ENCODE results near the gene LSS.

Gene LSS

DNA sequence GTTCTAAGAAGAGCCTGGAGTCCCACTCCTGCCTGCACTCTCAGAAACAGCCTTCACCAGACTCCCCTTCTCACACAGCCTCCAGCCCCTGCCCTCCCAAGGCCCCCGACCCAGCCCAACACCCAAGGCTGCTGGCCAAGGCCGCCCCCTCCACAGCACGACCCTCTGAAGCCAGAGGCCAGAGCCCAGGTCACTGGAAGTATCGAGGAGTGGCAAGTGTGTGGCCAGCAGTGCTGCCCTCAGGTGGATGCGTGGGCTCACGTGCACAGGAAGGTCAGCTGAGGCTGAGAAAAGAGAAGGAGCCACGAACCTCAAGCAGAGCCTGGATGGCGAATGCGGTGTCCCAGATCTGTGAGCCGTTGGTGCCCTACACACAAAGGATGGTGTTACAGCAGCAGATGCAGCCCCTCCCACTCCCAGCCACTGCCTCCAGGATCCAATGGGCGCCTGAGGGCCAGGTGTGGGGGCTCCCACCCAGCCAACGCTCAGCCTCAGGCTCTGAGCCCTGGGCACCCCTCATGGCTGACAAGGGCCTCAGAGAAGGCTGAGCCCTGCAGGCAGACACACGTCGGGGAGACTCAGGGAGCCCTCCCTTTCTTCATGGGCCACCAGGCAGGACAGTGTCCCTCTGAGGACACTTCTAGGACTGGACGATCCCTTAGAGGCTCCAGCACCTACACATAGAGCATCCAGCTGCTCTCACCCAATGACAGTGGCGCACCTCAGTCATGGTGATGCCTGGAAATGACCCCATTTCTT lies 18.0 kb downstream of the LSS start:
- Histone ChIP-seq H3K36me3 (ENCODE audit: control insufficient read depth, insufficient read depth, low read length) (peaks cover 90% of the 10 kb centered on the region), H3K9ac (ENCODE audit: low read length) (no peak overlapping the region), H3K27ac (ENCODE audit: low read depth, low read length) (no peak overlapping the region), H3K27me3 (ENCODE audit: control insufficient read depth, insufficient read depth, low read length) (no peaks in the 10 kb centered on the region), H3K4me3 (ENCODE audit: low read depth, low read length) (no peak overlapping the region), H3K4me1 (ENCODE audit: control insufficient read depth, insufficient read depth, low read length) (no peaks in the 10 kb centered on the region), H3K9me3 (ENCODE audit: control insufficient read depth, insufficient read depth, low read depth, low read length) (no peaks in the 10 kb centered on the region)

DNA sequence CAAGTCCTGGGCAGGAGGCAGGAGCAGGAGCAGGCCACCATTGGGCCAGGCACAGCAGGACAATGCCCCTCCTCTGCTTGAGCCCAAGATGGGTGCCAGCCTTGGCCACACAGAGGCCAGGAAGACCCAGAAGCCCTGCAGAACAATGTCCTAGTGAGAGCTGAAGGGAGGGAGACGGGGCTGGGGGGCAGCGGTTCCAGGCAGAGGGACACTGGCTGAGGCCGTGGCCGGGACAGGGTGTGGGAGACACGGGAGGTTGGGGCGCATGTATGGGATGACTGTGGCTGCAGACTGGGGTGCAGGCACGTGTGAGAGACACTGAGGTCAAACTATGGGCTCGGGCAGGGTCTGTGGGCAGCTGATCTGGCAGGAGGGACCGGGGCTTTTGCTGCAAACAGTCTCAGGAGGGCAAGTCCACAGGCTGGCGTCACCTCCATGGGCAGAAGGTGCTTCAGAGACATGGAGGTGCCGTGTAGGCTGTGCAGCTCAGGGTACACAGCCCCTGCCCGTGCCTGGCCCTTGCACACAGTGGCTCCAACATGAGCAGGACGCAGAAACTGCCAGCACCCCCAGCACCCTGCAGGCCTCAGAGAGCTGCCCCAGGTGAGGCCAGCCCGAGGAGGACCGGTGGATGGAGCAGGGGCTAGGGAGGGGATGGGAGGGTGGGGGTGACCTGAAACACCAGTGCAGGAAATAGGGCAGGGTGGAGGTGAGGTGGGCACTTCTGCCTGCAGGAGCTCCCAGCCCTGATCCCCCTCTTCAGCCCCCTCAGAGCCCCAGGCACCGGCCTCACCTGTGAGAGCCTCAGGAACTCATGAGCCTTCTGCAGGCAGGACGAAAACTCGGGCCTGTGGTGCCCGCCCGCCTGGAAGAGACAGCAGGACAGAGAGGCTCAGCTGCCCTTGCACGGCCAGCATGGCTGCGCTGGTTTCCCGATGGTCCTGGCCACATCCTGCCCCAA lies 19.5 kb downstream of the LSS start:
- no peaks in the 10 kb centered on the region for H3K4me1 ChIP-seq (ENCODE audit: control insufficient read depth, insufficient read depth, low read length)
- H3K4me3 ChIP-seq (ENCODE audit: low read depth, low read length): no peak overlapping the region
- H3K9ac ChIP-seq (ENCODE audit: low read length): no peak overlapping the region
- H3K27me3 ChIP-seq (ENCODE audit: control insufficient read depth, insufficient read depth, low read length): no peaks in the 10 kb centered on the region
- H3K27ac ChIP-seq (ENCODE audit: low read depth, low read length): no peak overlapping the region
- H3K36me3 ChIP-seq (ENCODE audit: control insufficient read depth, insufficient read depth, low read length): peaks cover 91% of the 10 kb centered on the region
- no peaks in the 10 kb centered on the region for H3K9me3 ChIP-seq (ENCODE audit: control insufficient read depth, insufficient read depth, low read depth, low read length)

DNA sequence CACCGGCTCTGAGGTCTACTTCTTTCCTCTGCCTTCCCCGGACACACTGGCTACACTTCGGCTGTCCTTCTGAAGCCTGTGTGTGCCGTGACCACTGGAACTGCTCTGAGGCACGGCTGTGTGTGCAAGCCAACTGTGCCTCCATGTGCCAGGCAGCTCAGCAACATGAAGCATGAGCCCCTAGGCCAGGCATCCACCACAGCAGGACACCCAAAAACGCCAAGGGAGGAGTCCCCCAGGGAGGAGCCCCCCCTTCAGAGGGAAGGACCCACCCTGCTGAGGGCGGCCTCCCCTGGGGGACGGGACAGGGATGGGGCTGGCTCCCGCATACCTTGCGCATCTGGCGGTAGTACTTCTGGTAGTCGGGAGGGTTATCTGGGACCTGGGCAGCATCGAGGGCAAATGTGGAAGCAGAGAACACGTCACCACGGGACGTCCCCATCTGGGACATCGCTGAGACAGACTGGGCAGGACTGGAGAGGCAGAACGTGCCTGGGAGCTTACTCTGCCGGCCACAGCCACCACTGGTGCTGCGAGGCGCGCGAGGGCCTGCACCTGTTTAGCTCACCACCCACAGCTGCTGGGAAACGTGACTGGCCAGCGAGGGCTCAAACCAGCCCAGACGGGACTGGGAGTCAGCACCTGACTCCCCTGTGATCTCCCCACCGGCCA lies 20.5 kb downstream of the LSS start:
- Histone ChIP-seq H3K4me3 (ENCODE audit: low read depth, low read length) (no peak overlapping the region), H3K27ac (ENCODE audit: low read depth, low read length) (no peak overlapping the region), H3K4me1 (ENCODE audit: control insufficient read depth, insufficient read depth, low read length) (peaks cover 1% of the 10 kb centered on the region), H3K27me3 (ENCODE audit: control insufficient read depth, insufficient read depth, low read length) (no peaks in the 10 kb centered on the region), H3K36me3 (ENCODE audit: control insufficient read depth, insufficient read depth, low read length) (peaks cover 91% of the 10 kb centered on the region), H3K9ac (ENCODE audit: low read length) (no peak overlapping the region), H3K9me3 (ENCODE audit: control insufficient read depth, insufficient read depth, low read depth, low read length) (no peaks in the 10 kb centered on the region)

DNA sequence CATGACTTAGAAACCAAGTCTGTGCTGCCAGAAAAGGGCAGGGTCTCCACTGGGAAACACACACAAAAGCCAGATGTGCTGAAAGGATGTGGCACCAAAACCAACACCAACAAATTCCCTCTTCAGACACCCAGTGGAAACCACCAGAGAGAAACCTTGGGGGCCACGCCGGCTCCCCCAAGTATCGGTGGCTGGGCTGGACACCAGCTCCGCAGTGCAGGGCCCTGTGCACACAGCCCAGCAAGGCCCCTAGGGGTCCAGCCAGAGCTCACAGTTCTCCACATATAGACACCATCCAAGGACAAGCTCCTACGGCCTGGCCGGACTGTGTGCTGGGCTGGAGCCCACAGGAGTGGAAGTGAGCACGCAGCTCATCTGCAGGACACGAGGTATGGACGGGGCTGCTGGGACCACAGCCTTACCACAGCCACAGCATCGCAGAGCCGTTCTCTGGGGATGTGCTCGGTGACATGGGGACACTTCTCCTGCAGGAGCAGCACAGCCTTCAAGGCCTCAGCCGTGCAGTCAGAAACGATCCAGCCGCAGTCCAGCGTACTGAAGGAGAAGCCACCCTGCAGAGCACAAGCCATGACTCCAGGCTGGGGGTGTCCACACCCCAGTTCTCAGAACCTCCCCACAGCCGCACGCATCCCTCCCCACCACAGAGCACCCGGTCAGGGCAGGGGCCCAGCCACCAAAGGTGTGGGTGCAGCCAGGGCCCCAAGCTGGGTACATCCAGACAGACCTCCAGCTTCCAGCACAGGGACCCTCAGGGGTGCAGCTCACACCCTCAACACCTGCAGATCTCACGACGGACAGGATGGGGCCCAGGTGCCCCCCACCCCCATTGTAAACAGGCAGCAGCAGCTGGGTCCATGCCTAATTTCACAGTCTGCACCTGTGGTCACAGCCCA lies 21.3 kb downstream of the LSS start:
- peaks cover 5% of the 10 kb centered on the region for H3K4me1 ChIP-seq (ENCODE audit: control insufficient read depth, insufficient read depth, low read length)
- no peak overlapping the region for H3K9ac ChIP-seq (ENCODE audit: low read length)
- H3K9me3 ChIP-seq (ENCODE audit: control insufficient read depth, insufficient read depth, low read depth, low read length): no peaks in the 10 kb centered on the region
- H3K27me3 ChIP-seq (ENCODE audit: control insufficient read depth, insufficient read depth, low read length): no peaks in the 10 kb centered on the region
- peaks cover 90% of the 10 kb centered on the region for H3K36me3 ChIP-seq (ENCODE audit: control insufficient read depth, insufficient read depth, low read length)
- H3K4me3 ChIP-seq (ENCODE audit: low read depth, low read length): no peak overlapping the region
- peak overlapping the region; percentile 21; the same call in 1 of the 2 replicates for H3K27ac ChIP-seq (ENCODE audit: low read depth, low read length)

DNA sequence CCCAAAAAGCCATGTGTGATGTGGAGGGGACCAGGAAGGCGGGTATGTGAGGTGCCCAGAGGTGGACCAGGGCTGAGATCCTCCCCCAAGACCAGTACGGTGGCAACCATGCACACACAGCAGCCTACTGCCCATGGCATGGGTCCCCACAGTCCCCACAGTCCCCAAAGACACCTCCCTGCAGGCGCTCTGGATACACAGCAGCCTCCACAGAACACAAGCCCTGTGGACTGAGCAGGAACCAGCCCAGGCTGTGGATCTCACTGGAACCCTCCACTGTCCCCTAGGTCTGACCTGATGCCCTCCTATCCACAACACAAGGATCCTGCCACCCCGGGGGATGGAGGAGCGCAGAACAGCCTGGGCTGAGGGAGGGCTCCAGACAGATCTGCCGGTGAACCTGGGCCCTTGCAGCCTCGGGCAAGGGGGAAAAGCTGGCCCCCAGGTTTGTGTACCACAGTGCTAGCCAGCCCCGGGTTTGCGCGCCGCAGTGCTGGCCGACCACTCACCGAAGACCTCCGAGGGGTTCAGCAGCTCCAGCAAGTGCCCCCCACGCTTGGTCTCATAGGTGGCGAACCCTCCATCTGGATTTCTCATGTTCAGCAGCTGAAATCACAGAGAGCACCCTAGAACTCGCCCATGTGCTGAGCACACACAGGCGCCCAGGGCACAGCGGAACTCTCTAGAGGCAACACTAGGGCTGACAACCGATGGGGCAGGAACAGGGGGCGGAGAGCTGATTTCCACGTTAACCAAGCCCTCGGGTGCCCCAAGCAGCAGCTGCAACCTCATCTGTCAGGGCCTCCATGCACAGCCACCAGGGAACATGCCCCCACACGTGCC lies 22.2 kb downstream of the LSS start:
- Histone ChIP-seq H3K4me3 (ENCODE audit: low read depth, low read length) (no peak overlapping the region), H3K9me3 (ENCODE audit: control insufficient read depth, insufficient read depth, low read depth, low read length) (no peaks in the 10 kb centered on the region), H3K36me3 (ENCODE audit: control insufficient read depth, insufficient read depth, low read length) (peaks cover 84% of the 10 kb centered on the region), H3K27me3 (ENCODE audit: control insufficient read depth, insufficient read depth, low read length) (no peaks in the 10 kb centered on the region), H3K27ac (ENCODE audit: low read depth, low read length) (peak overlapping the region; percentile 21; the same call in 1 of the 2 replicates), H3K9ac (ENCODE audit: low read length) (no peak overlapping the region), H3K4me1 (ENCODE audit: control insufficient read depth, insufficient read depth, low read length) (peaks cover 5% of the 10 kb centered on the region)

DNA sequence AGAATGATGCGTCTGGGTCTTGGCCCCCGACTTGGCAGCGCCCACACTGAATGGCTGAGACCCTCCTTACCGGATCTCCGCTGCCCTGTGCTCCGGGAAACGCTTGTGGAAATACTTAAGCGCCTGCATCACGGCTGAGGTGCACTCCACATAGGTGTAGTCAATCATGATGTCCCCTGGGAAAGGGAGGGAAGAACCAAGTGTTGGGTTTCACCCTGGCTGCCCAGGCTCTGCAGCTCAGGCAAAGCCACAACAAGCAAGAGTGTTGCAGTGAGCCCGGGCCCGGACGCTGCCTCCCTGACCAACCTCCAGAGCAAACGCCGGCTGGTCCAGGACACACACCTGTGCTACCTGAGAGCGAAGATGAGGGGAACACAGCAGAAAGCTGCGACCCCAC lies 22.8 kb downstream of the LSS start:
- peaks cover 5% of the 10 kb centered on the region for H3K4me1 ChIP-seq (ENCODE audit: control insufficient read depth, insufficient read depth, low read length)
- peaks cover 83% of the 10 kb centered on the region for H3K36me3 ChIP-seq (ENCODE audit: control insufficient read depth, insufficient read depth, low read length)
- H3K27ac ChIP-seq (ENCODE audit: low read depth, low read length): no peak overlapping the region
- no peaks in the 10 kb centered on the region for H3K27me3 ChIP-seq (ENCODE audit: control insufficient read depth, insufficient read depth, low read length)
- no peak overlapping the region for H3K4me3 ChIP-seq (ENCODE audit: low read depth, low read length)
- H3K9me3 ChIP-seq (ENCODE audit: control insufficient read depth, insufficient read depth, low read depth, low read length): no peaks in the 10 kb centered on the region
- no peak overlapping the region for H3K9ac ChIP-seq (ENCODE audit: low read length)

DNA sequence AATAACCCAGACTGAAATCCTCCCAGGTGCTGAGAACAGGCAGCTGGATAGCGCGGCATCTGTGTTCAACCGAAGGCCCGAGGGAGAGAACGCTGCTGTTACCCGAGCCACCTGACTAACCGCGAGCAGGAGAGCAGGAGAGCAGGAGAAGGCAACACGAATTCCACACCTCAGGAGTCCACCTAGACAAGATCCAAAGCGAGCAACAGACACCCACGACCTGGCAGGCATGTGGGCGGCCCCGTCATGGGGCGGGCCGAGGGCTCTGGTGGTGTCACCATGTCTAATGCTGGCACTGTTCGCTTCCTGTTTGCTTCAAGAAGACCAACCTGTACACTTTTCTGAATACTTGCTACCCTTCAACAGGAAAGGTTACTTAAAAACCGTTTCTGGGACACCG lies 23.4 kb downstream of the LSS start:
- Histone ChIP-seq H3K36me3 (ENCODE audit: control insufficient read depth, insufficient read depth, low read length) (peaks cover 84% of the 10 kb centered on the region), H3K27me3 (ENCODE audit: control insufficient read depth, insufficient read depth, low read length) (no peaks in the 10 kb centered on the region), H3K27ac (ENCODE audit: low read depth, low read length) (no peak overlapping the region), H3K9me3 (ENCODE audit: control insufficient read depth, insufficient read depth, low read depth, low read length) (no peaks in the 10 kb centered on the region), H3K4me3 (ENCODE audit: low read depth, low read length) (no peak overlapping the region), H3K4me1 (ENCODE audit: control insufficient read depth, insufficient read depth, low read length) (peaks cover 5% of the 10 kb centered on the region), H3K9ac (ENCODE audit: low read length) (no peak overlapping the region)

DNA sequence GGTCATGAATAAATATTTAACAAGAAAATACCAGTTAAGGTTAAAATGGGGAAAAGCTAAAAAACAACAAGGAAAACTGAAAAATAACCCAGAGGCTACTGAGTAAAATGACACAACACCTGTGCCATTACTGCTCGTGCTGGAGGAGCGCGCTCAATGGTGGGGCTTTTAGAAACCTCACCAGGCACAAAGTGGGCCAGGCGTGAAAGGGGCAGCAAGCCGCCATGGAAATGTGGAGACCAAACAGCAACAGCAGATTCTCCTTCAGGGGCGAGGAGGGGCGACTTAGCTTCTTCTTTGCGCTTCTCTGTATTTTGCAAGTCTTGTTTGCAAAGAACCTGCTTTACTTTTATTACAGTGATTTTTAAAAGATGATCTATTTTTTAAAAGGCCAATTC lies 25.4 kb downstream of the LSS start:
- H3K27ac ChIP-seq (ENCODE audit: low read depth, low read length): peak overlapping the region; percentile 65; the same call in 1 of the 2 replicates

DNA sequence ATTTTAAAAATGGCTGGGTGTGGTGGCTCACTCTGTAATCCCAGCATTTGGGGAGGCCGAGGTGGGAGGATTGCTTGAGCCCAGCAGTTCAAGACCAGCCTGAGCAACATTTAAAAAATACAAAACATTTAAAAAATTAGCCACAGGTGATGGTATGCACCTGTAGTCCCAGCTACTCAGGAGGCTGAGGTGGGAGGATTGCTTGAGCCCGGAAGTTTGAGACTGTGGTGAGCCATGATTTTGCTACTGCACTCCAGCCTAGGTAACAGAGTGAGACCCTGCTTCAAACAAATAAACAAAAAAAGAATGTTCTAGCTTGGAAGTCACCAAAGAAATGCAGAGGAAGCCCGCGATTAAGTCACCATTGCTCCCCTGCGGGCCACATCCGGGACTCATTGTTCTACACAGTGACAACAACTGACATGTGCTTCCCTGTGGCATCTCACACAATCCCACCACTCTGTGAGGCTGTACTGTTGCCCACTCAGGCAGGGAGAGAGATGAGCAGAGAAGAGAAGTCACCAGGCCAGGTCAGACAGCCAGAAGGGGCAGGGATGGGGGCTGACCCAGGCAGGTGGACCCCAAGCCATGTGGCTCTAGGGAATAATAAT lies 25.9 kb downstream of the LSS start:
- H3K4me1 ChIP-seq (ENCODE audit: control insufficient read depth, insufficient read depth, low read length): peaks cover 5% of the 10 kb centered on the region
- H3K36me3 ChIP-seq (ENCODE audit: control insufficient read depth, insufficient read depth, low read length): peaks cover 81% of the 10 kb centered on the region
- no peaks in the 10 kb centered on the region for H3K27me3 ChIP-seq (ENCODE audit: control insufficient read depth, insufficient read depth, low read length)
- H3K4me3 ChIP-seq (ENCODE audit: low read depth, low read length): no peak overlapping the region
- H3K9ac ChIP-seq (ENCODE audit: low read length): no peak overlapping the region
- H3K27ac ChIP-seq (ENCODE audit: low read depth, low read length): peak overlapping the region; percentile 65; the same call in 1 of the 2 replicates
- no peaks in the 10 kb centered on the region for H3K9me3 ChIP-seq (ENCODE audit: control insufficient read depth, insufficient read depth, low read depth, low read length)

More for the DNA sequence above, 25.4 kb downstream of the LSS start:
- H3K4me1 ChIP-seq (ENCODE audit: control insufficient read depth, insufficient read depth, low read length): peaks cover 5% of the 10 kb centered on the region
- H3K9ac ChIP-seq (ENCODE audit: low read length): no peak overlapping the region
- no peak overlapping the region for H3K4me3 ChIP-seq (ENCODE audit: low read depth, low read length)
- no peaks in the 10 kb centered on the region for H3K27me3 ChIP-seq (ENCODE audit: control insufficient read depth, insufficient read depth, low read length)
- no peaks in the 10 kb centered on the region for H3K9me3 ChIP-seq (ENCODE audit: control insufficient read depth, insufficient read depth, low read depth, low read length)
- peaks cover 81% of the 10 kb centered on the region for H3K36me3 ChIP-seq (ENCODE audit: control insufficient read depth, insufficient read depth, low read length)

All from HUES6 (cell line).